Stimulated activated CD8-positive, alpha-beta memory T cell treated with anti-CD3 and anti-CD28 coated beads, Interleukin-7, amount 100 ng/mL, for 48 hours (primary cell): ENCODE results near the gene LSAMP.

Experiments
- DNase-seq, 2 donors: peaks; one replicate each; pipeline ENCODE4 v3.0.0-alpha.2; 2020; ENCODE audit warnings: low read depth in 1 of 2; ENCODE audit errors: extremely low read depth in 1 of 2

Gene LSAMP

GRCh38 chr3:116433552-116433951 is 11.7 kb downstream of the LSAMP start:
- no peak for DNase-seq

- no peak for DNase-seq
Observed at GRCh38 chr3:116432795-116433194, 12.5 kb downstream of the LSAMP start.

GRCh38 chr3:116429479-116430269 is 15.6 kb downstream of the LSAMP start:
- no peak for DNase-seq

GRCh38 chr3:116426036-116426435 is 19.3 kb downstream of the LSAMP start:
- DNase-seq: no peak

GRCh38 chr3:116425126-116425525 is 20.2 kb downstream of the LSAMP start:
- DNase-seq: no peak

GRCh38 chr3:116423945-116424344 is 21.3 kb downstream of the LSAMP start:
- DNase-seq: no peak

- DNase-seq: no peak
Observed at GRCh38 chr3:116423374-116423773, 21.9 kb downstream of the LSAMP start.

GRCh38 chr3:116417151-116417550 is 28.1 kb downstream of the LSAMP start:
- no peak for DNase-seq

- no peak for DNase-seq
Observed at GRCh38 chr3:116413319-116413718, 32.0 kb downstream of the LSAMP start.

GRCh38 chr3:116408473-116408872 is 36.8 kb downstream of the LSAMP start:
- no peak for DNase-seq

GRCh38 chr3:116405231-116405630 is 40.1 kb downstream of the LSAMP start:
- no peak for DNase-seq

- no peak for DNase-seq
Observed at GRCh38 chr3:116399701-116400226, 45.5 kb downstream of the LSAMP start.

GRCh38 chr3:116394365-116394764 is 50.9 kb downstream of the LSAMP start:
- DNase-seq: no peak

- no peak for DNase-seq
Observed at GRCh38 chr3:116393199-116393598, 52.1 kb downstream of the LSAMP start.

- no peak for DNase-seq
Observed at GRCh38 chr3:116392291-116392690, 53.0 kb downstream of the LSAMP start.

- no peak for DNase-seq
Observed at GRCh38 chr3:116391296-116392201, 53.7 kb downstream of the LSAMP start.

GRCh38 chr3:116390318-116390717 is 55.0 kb downstream of the LSAMP start:
- no peak for DNase-seq

- DNase-seq: no peak
Observed at GRCh38 chr3:116388867-116389385, 56.4 kb downstream of the LSAMP start.

GRCh38 chr3:116386168-116386567 is 59.1 kb downstream of the LSAMP start:
- no peak for DNase-seq

GRCh38 chr3:116384717-116385116 is 60.6 kb downstream of the LSAMP start:
- DNase-seq: no peak

- no peak for DNase-seq
Observed at GRCh38 chr3:116378077-116378476, 67.2 kb downstream of the LSAMP start.
